ENCODE measurements around the gene CA4.
"Not testable (repeated sequence)": the region's sequence is repeated elsewhere in the genome, so short reads cannot be mapped to it uniquely, and the experiment has no call there.

CA4 gene

GRCh38 chr17:60176763-60177162 lies 27.0 kb downstream of the CA4 start:
- DNase-seq: not testable (repeated sequence)

- not testable (repeated sequence) for DNase-seq
These were observed 28.4 kb downstream of the CA4 start for GRCh38 chr17:60178180-60178579.

- not testable (repeated sequence) for DNase-seq
These were observed 30.6 kb downstream of the CA4 start for GRCh38 chr17:60180380-60180779.

- not testable (repeated sequence) for DNase-seq
These were observed 36.6 kb downstream of the CA4 start for GRCh38 chr17:60186372-60186771.

- not testable (repeated sequence) for DNase-seq
These were observed 37.3 kb downstream of the CA4 start for GRCh38 chr17:60186846-60187745.

GRCh38 chr17:60188759-60189158 lies 39.0 kb downstream of the CA4 start:
- DNase-seq: no peak

GRCh38 chr17:60190032-60190431 lies 40.3 kb downstream of the CA4 start:
- DNase-seq: not testable (repeated sequence)

- not testable (repeated sequence) for DNase-seq
These were observed 43.3 kb downstream of the CA4 start for GRCh38 chr17:60193032-60193431.

GRCh38 chr17:60193482-60193881 lies 43.7 kb downstream of the CA4 start:
- DNase-seq: no peak

- not testable (repeated sequence) for DNase-seq
These were observed 44.4 kb downstream of the CA4 start for GRCh38 chr17:60194141-60194540.

GRCh38 chr17:60198630-60199029 lies 48.9 kb downstream of the CA4 start:
- not testable (repeated sequence) for DNase-seq

- not testable (repeated sequence) for DNase-seq
These were observed 56.0 kb downstream of the CA4 start for GRCh38 chr17:60205782-60206181.

GRCh38 chr17:60208302-60208701 lies 58.5 kb downstream of the CA4 start:
- not testable (repeated sequence) for DNase-seq

Data from stimulated activated CD4-positive, alpha-beta T cell treated with anti-CD3 and anti-CD28 coated beads, Interleukin-4, amount 100 ng/mL, for 4 hours (primary cell).